ENCODE data around the gene STK39.

DNA sequence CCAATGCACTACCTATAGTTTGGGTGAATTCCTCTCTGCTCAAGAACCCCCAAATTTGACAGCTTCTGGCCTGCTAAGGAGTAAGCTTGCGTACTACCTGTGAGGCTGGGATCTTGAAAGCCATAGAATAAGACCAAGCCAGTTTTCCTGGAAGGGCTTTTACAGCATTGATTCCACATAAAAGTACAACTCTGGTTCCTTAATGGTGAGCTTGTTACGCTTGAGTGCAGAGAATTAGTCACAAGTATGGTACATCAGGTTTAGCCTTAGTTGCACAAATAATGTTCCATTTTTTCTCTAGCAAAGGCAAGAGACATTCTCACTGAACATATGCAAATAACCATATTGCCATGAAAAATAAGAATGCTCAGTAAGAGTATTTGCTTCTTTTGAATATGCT is 39.1 kb upstream of the STK39 start:
- TF ChIP-seq CHD2 (IDR thresholded peaks at IDR 0.05; ENCODE audit: low read length, partially characterized antibody) (no peak), TP53 (CRISPR knock-in tag; IDR thresholded peaks at IDR 0.05) (no peak), POLR2A (IDR thresholded peaks at IDR 0.05; ENCODE audit: low read length) (no peak), JUNB (IDR thresholded peaks at IDR 0.05) (no peak), MYC (IDR thresholded peaks at IDR 0.05; ENCODE audit: borderline replicate concordance, low read length) (no peak), JUN (IDR thresholded peaks at IDR 0.05) (no peak), RCOR1 (IDR thresholded peaks at IDR 0.05; ENCODE audit: low read depth, low read length) (no peak), CBX2 (IDR thresholded peaks at IDR 0.05; ENCODE audit: borderline replicate concordance, low read depth) (no peak), CHD4 (IDR thresholded peaks at IDR 0.05; ENCODE audit: borderline replicate concordance) (no peak)
- TF ChIP-seq, protein P1, sequence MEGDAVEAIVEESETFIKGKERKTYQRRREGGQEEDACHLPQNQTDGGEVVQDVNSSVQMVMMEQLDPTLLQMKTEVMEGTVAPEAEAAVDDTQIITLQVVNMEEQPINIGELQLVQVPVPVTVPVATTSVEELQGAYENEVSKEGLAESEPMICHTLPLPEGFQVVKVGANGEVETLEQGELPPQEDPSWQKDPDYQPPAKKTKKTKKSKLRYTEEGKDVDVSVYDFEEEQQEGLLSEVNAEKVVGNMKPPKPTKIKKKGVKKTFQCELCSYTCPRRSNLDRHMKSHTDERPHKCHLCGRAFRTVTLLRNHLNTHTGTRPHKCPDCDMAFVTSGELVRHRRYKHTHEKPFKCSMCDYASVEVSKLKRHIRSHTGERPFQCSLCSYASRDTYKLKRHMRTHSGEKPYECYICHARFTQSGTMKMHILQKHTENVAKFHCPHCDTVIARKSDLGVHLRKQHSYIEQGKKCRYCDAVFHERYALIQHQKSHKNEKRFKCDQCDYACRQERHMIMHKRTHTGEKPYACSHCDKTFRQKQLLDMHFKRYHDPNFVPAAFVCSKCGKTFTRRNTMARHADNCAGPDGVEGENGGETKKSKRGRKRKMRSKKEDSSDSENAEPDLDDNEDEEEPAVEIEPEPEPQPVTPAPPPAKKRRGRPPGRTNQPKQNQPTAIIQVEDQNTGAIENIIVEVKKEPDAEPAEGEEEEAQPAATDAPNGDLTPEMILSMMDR (IDR thresholded peaks at IDR 0.05) = no peak
- TF ChIP-seq, protein P2, sequence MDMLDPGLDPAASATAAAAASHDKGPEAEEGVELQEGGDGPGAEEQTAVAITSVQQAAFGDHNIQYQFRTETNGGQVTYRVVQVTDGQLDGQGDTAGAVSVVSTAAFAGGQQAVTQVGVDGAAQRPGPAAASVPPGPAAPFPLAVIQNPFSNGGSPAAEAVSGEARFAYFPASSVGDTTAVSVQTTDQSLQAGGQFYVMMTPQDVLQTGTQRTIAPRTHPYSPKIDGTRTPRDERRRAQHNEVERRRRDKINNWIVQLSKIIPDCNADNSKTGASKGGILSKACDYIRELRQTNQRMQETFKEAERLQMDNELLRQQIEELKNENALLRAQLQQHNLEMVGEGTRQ (IDR thresholded peaks at IDR 0.05) = no peak
- TF ChIP-seq, protein P3, sequence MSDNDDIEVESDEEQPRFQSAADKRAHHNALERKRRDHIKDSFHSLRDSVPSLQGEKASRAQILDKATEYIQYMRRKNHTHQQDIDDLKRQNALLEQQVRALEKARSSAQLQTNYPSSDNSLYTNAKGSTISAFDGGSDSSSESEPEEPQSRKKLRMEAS (IDR thresholded peaks at IDR 0.05) = no peak

All from A549 (cell line).